Astrocyte (in vitro differentiated cells and primary cell): Measurements from ENCODE around the gene DTWD2.

Source experiments
- EZH2 ChIP-seq: IDR thresholded peaks from 2 replicates; pipeline ENCODE4 v1.6.1; 2012; ENCODE audit warnings: mild to moderate bottlenecking, low read length, inconsistent platforms; ENCODE audit not compliant: insufficient read depth
- TF ChIP-seq, protein P1 (sequence below): IDR thresholded peaks from 2 replicates; pipeline ENCODE4 v1.5.1; 2011; ENCODE audit warnings: low read depth, mild to moderate bottlenecking, inconsistent platforms, low read length, moderate library complexity; ENCODE audit not compliant: insufficient read depth

DNA sequence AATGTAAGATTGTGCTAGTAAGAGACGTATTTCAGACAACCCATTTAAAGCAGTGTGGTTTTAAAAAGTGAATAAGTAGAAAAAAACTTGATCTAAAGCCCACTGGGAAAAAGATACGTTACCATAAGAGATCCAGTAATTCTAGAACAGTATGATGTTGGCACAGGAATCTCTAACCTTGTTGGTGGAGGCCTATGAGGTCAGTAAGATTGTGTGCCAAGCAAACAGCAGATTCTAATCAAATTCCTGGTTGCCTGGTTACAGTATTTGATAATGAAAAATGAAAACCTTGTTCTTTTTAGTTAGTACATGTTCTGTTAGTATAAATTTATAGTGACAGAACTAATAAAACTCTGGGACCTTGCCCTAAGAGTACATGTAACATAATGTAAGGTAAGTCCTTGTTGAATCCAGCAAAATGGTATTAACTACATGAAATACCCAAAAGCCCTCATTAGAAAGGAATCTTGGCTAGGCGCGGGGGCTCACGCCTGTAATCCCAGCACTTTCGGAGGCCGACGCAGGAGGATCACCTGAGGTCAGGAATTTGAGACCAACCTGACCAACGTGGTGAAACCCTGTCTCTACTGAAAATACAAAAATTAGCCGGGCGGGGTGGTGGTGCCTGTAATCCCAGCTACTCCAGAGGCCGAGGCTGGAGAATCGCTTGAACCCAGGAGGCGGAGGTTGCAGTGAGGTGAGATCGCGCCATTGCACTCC, 49.3 kb upstream of the DTWD2 start:
- TF ChIP-seq, protein P1, sequence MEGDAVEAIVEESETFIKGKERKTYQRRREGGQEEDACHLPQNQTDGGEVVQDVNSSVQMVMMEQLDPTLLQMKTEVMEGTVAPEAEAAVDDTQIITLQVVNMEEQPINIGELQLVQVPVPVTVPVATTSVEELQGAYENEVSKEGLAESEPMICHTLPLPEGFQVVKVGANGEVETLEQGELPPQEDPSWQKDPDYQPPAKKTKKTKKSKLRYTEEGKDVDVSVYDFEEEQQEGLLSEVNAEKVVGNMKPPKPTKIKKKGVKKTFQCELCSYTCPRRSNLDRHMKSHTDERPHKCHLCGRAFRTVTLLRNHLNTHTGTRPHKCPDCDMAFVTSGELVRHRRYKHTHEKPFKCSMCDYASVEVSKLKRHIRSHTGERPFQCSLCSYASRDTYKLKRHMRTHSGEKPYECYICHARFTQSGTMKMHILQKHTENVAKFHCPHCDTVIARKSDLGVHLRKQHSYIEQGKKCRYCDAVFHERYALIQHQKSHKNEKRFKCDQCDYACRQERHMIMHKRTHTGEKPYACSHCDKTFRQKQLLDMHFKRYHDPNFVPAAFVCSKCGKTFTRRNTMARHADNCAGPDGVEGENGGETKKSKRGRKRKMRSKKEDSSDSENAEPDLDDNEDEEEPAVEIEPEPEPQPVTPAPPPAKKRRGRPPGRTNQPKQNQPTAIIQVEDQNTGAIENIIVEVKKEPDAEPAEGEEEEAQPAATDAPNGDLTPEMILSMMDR = no peak
- TF ChIP-seq EZH2 = no peak
